Neural cell (in vitro differentiated cells): Measurements from ENCODE around the gene PRICKLE2.

ENCODE experiments used
- CTCF ChIP-seq: fragments of 450-650 bp; IDR thresholded peaks from 2 replicates; pipeline ENCODE4 v1.5.1; 2014; ENCODE audit warnings: antibody characterized with exemption, mild to moderate bottlenecking, moderate library complexity; ENCODE audit not compliant: poor library complexity, severe bottlenecking
- EP300 ChIP-seq: fragments of 450-650 bp; conservative IDR thresholded peaks from 2 replicates; pipeline ENCODE4 v1.6.1; 2014; ENCODE audit warnings: antibody characterized with exemption, mild to moderate bottlenecking, moderate library complexity; ENCODE audit not compliant: poor library complexity, severe bottlenecking
- EZH2 ChIP-seq: fragments of 200-600, 300-800 bp; shearing (Covaris generic), sonication (generic); IDR thresholded peaks from 2 replicates; pipeline ENCODE4 v1.6.1; 2014; ENCODE audit warnings: antibody characterized with exemption, low read length, borderline replicate concordance, mild to moderate bottlenecking; ENCODE audit not compliant: insufficient read depth, poor library complexity, severe bottlenecking
- POLR2AphosphoS5 ChIP-seq: IDR thresholded peaks from 2 replicates; pipeline ENCODE4 v1.6.1; 2012
- RAD21 ChIP-seq: fragments of 450-650 bp; conservative IDR thresholded peaks from 2 replicates; pipeline ENCODE4 v1.6.1; 2014; ENCODE audit warnings: antibody characterized with exemption, mild to moderate bottlenecking, moderate library complexity

GRCh38 chr3:64078966-64079365, 146.3 kb downstream of the PRICKLE2 start:
- no peak for TF ChIP-seq CTCF
- no peak for TF ChIP-seq EP300
- TF ChIP-seq POLR2AphosphoS5: no peak
- no peak for TF ChIP-seq RAD21
- TF ChIP-seq EZH2: no peak
